MM.1S (cell line): ENCODE data around the gene GTF2H4.
"Not testable (repeated sequence)": the region's sequence is repeated elsewhere in the genome, so short reads cannot be mapped to it uniquely, and the experiment has no call there.

Experiments used
- DNase-seq: peaks from one replicate; pipeline ENCODE4 v3.0.0-alpha.2; 2015
- H2AFZ ChIP-seq: fragments of 300-600 bp; sonication (generic); 2 replicates; pipeline ENCODE4 v1.6.0; 2016; ENCODE audit warnings: antibody characterized with exemption, low read length
- H3F3A ChIP-seq: fragments of 300-600 bp; sonication (generic); 2 replicates; pipeline ENCODE4 v1.6.1; 2016; ENCODE audit warnings: mild to moderate bottlenecking, antibody characterized with exemption, low read length, moderate library complexity, mixed read lengths; ENCODE audit not compliant: insufficient read depth
- H3K27ac ChIP-seq: fragments of 300-600 bp; sonication (generic); 2 replicates; pipeline ENCODE4 v1.5.1; 2016; ENCODE audit warnings: mild to moderate bottlenecking, low read length
- H3K27me3 ChIP-seq: fragments of 300-600 bp; sonication (generic); replicated peaks from 2 replicates; pipeline ENCODE4 v1.6.0; 2016; ENCODE audit warnings: low read length; ENCODE audit not compliant: insufficient read depth
- H3K36me3 ChIP-seq: fragments of 300-600 bp; sonication (generic); replicated peaks from 2 replicates; pipeline ENCODE4 v1.6.1; 2016; ENCODE audit warnings: mild to moderate bottlenecking, low read length, mixed read lengths; ENCODE audit not compliant: insufficient read depth
- H3K4me1 ChIP-seq: fragments of 300-600 bp; sonication (generic); 2 replicates; pipeline ENCODE4 v1.6.1; 2016; ENCODE audit warnings: low read length, mixed read lengths
- H3K4me2 ChIP-seq: fragments of 300-600 bp; sonication (generic); 2 replicates; pipeline ENCODE4 v1.6.0; 2016; ENCODE audit warnings: low read depth, low read length
- H3K4me3 ChIP-seq: fragments of 300-600 bp; sonication (generic); 2 replicates; pipeline ENCODE4 v1.5.1; 2016; ENCODE audit warnings: low read length, mixed read lengths
- H3K79me2 ChIP-seq: fragments of 300-600 bp; sonication (generic); 2 replicates; pipeline ENCODE4 v1.6.1; 2016; ENCODE audit warnings: mixed run types, low read length, mixed read lengths
- H3K9ac ChIP-seq: fragments of 300-600 bp; sonication (generic); 2 replicates; pipeline ENCODE4 v1.6.1; 2016; ENCODE audit warnings: low read length, mixed read lengths
- H3K9me2 ChIP-seq: fragments of 300-600 bp; sonication (generic); replicated peaks from 2 replicates; pipeline ENCODE4 v1.6.1; 2016; ENCODE audit warnings: mild to moderate bottlenecking, low read length, mixed read lengths; ENCODE audit not compliant: insufficient read depth
- H3K9me3 ChIP-seq: fragments of 300-600 bp; sonication (generic); replicated peaks from 2 replicates; pipeline ENCODE4 v1.6.1; 2016; ENCODE audit warnings: mild to moderate bottlenecking, low read length, mixed read lengths; ENCODE audit not compliant: insufficient read depth
- H4K20me1 ChIP-seq: fragments of 300-600 bp; sonication (generic); 2 replicates; pipeline ENCODE4 v1.6.1; 2016; ENCODE audit warnings: mild to moderate bottlenecking, low read length, moderate library complexity, mixed read lengths; ENCODE audit not compliant: insufficient read depth
- EZH2 ChIP-seq: fragments of 300-600 bp; sonication (generic); optimal IDR thresholded peaks from 2 replicates; pipeline ENCODE3; 2017; ENCODE audit warnings: low read depth, mild to moderate bottlenecking, antibody characterized with exemption, low read length, mixed read lengths
- EZH2phosphoT487 ChIP-seq: fragments of 300-600 bp; sonication (generic); IDR thresholded peaks from 2 replicates; pipeline ENCODE4 v1.6.1; 2018; ENCODE audit warnings: antibody characterized with exemption, low read length
- TF ChIP-seq, protein P1 (sequence below): fragments of 300-600 bp; sonication (generic); IDR thresholded peaks from 2 replicates; pipeline ENCODE4 v1.5.1; 2016; ENCODE audit warnings: antibody characterized with exemption, low read length, mixed read lengths

Gene GTF2H4

GRCh38 chr6:30862156-30862875 is 45.7 kb upstream of the GTF2H4 start:
- Histone ChIP-seq H2AFZ (no peak overlapping the region), H3K27ac (no peak overlapping the region), H3K9ac (no peak overlapping the region), H3K9me2 (no peaks in the 10 kb centered on the region), H3K4me3 (no peak overlapping the region), H3K27me3 (0 out of 2 replicates have a peak, but pooled peaks cover 4% of the 10 kb centered on the region), H3K36me3 (no peaks in the 10 kb centered on the region), H3K4me2 (no peak overlapping the region), H3K9me3 (no peaks in the 10 kb centered on the region), H3F3A (no peaks in the 10 kb centered on the region), H4K20me1 (no peaks in the 10 kb centered on the region), H3K4me1 (no peaks in the 10 kb centered on the region), H3K79me2 (no peaks in the 10 kb centered on the region)
- DNase-seq: no peak
- no peak for TF ChIP-seq EZH2phosphoT487
- TF ChIP-seq, protein P1, sequence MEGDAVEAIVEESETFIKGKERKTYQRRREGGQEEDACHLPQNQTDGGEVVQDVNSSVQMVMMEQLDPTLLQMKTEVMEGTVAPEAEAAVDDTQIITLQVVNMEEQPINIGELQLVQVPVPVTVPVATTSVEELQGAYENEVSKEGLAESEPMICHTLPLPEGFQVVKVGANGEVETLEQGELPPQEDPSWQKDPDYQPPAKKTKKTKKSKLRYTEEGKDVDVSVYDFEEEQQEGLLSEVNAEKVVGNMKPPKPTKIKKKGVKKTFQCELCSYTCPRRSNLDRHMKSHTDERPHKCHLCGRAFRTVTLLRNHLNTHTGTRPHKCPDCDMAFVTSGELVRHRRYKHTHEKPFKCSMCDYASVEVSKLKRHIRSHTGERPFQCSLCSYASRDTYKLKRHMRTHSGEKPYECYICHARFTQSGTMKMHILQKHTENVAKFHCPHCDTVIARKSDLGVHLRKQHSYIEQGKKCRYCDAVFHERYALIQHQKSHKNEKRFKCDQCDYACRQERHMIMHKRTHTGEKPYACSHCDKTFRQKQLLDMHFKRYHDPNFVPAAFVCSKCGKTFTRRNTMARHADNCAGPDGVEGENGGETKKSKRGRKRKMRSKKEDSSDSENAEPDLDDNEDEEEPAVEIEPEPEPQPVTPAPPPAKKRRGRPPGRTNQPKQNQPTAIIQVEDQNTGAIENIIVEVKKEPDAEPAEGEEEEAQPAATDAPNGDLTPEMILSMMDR: no peak
- no peak for TF ChIP-seq EZH2

- DNase-seq: no peak
- Histone ChIP-seq H3K27ac (no peak overlapping the region), H3K4me2 (no peak overlapping the region), H3F3A (no peaks in the 10 kb centered on the region), H3K4me3 (no peak overlapping the region), H3K9ac (no peak overlapping the region), H3K27me3 (no peaks in the 10 kb centered on the region), H2AFZ (no peak overlapping the region), H3K4me1 (no peaks in the 10 kb centered on the region), H3K9me3 (no peaks in the 10 kb centered on the region), H4K20me1 (no peaks in the 10 kb centered on the region), H3K36me3 (no peaks in the 10 kb centered on the region), H3K79me2 (no peaks in the 10 kb centered on the region), H3K9me2 (no peaks in the 10 kb centered on the region)
- TF ChIP-seq, protein P1: no peak
- TF ChIP-seq EZH2 (no peak), EZH2phosphoT487 (no peak)
Observed at GRCh38 chr6:30864325-30864724, 43.7 kb upstream of the GTF2H4 start.

DNA sequence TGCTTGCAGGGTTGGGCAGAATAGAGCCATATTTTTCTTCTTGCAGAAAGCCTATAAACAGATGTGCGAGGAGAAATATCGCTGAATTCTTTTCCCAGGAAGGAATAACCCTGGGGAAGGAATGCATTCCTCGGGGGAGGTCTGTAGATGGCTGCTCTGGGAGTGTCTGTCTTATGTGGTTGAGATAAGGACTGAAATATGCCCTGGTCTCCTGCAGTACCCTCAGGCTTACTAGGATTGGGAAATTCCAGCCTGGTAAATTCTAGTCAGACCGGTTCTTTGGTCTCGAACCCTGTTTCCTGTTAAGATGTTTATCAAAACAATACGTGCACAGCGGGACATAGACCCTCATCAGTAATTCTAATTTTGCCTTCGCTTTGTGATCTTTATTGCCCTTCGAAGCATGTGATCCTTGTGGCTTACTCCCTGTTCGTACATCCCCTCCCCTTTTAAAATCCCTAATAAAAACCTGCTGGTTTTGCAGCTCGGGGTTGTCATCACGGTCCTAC is 38.7 kb upstream of the GTF2H4 start:
- H3K4me1 ChIP-seq, H3K36me3 ChIP-seq, H3K9ac ChIP-seq, H3K27me3 ChIP-seq, H3K27ac ChIP-seq, H3K9me3 ChIP-seq, H4K20me1 ChIP-seq, H2AFZ ChIP-seq, H3K9me2 ChIP-seq, H3F3A ChIP-seq, H3K4me3 ChIP-seq, H3K4me2 ChIP-seq, H3K79me2 ChIP-seq, DNase-seq: not testable (repeated sequence)

DNA sequence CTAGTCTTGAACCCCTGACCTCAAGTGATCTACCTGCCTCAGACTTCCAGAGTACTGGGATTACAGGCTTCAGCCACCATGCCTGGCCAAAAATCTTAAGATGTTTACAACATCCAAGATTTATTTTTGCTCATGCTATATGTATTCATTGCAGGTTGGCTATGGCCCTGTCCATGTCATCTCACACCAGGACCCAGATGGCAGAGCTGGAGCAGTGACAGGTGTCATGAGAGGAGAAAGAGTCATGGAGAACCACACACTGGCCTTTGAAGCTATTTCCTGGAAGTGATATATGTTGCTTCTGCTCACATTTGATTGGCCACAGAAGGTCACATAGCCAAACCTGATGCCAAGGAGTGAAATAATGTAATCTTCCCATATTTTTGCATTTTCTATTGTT is 37.5 kb upstream of the GTF2H4 start:
- Histone ChIP-seq H4K20me1 (no peaks in the 10 kb centered on the region), H3K36me3 (no peaks in the 10 kb centered on the region)

More for the DNA sequence above, 37.5 kb upstream of the GTF2H4 start:
- H3K9ac ChIP-seq: no peak overlapping the region
- H3F3A ChIP-seq: no peaks in the 10 kb centered on the region
- peaks cover 2% of the 10 kb centered on the region; the same call in 1 of the 2 replicates for H3K27me3 ChIP-seq
- no peak overlapping the region for H3K27ac ChIP-seq
- no peak overlapping the region for H3K4me3 ChIP-seq
- H3K79me2 ChIP-seq: no peaks in the 10 kb centered on the region
- no peak overlapping the region for H2AFZ ChIP-seq
- no peaks in the 10 kb centered on the region for H3K9me2 ChIP-seq
- TF ChIP-seq EZH2phosphoT487: no peak
- H3K9me3 ChIP-seq: no peaks in the 10 kb centered on the region
- DNase-seq: no peak
- no peak overlapping the region for H3K4me2 ChIP-seq
- no peaks in the 10 kb centered on the region for H3K4me1 ChIP-seq
